ENCODE data around the gene FUT8.
"Not testable (repeated sequence)": the region's sequence is repeated elsewhere in the genome, so short reads cannot be mapped to it uniquely, and the experiment has no call there.

Gene FUT8

GRCh38 chr14:65456247-65456646, 43.7 kb downstream of the FUT8 start:
- Histone ChIP-seq H3K9me3 (ENCODE audit: control insufficient read depth, low read length) (no peaks in the 10 kb centered on the region), H3K36me3 (ENCODE audit: control insufficient read depth, insufficient read depth, low read length) (no peaks in the 10 kb centered on the region), H3K27ac (no peak overlapping the region), H3K4me3 (ENCODE audit: low read depth, low read length) (no peak overlapping the region), H3K9ac (no peak overlapping the region), H2AFZ (no peak overlapping the region), H3K4me2 (ENCODE audit: low read length) (no peak overlapping the region), H3K4me1 (no peaks in the 10 kb centered on the region), H3K79me2 (peaks cover 4% of the 10 kb centered on the region), H3K27me3 (ENCODE audit: control insufficient read depth, insufficient read depth, low read length) (no peaks in the 10 kb centered on the region)
- TF ChIP-seq CTCF (IDR thresholded peaks at IDR 0.05) = no peak

- TF ChIP-seq CTCF (IDR thresholded peaks at IDR 0.05) = no peak
- Histone ChIP-seq H3K4me1 (no peaks in the 10 kb centered on the region), H3K9ac (no peak overlapping the region), H3K4me2 (ENCODE audit: low read length) (no peak overlapping the region), H3K9me3 (ENCODE audit: control insufficient read depth, low read length) (no peaks in the 10 kb centered on the region), H2AFZ (no peak overlapping the region), H3K4me3 (ENCODE audit: low read depth, low read length) (no peak overlapping the region), H3K36me3 (ENCODE audit: control insufficient read depth, insufficient read depth, low read length) (no peaks in the 10 kb centered on the region), H3K27me3 (ENCODE audit: control insufficient read depth, insufficient read depth, low read length) (no peaks in the 10 kb centered on the region), H3K79me2 (no peaks in the 10 kb centered on the region), H3K27ac (no peak overlapping the region)
These were observed 49.2 kb downstream of the FUT8 start for GRCh38 chr14:65461730-65462129.

- Histone ChIP-seq H3K4me3 (ENCODE audit: low read depth, low read length) (no peak overlapping the region), H3K9me3 (ENCODE audit: control insufficient read depth, low read length) (no peaks in the 10 kb centered on the region), H3K79me2 (peaks cover 3% of the 10 kb centered on the region), H3K4me2 (ENCODE audit: low read length) (no peak overlapping the region), H2AFZ (no peak overlapping the region), H3K36me3 (ENCODE audit: control insufficient read depth, insufficient read depth, low read length) (no peaks in the 10 kb centered on the region), H3K9ac (no peak overlapping the region), H3K27me3 (ENCODE audit: control insufficient read depth, insufficient read depth, low read length) (no peaks in the 10 kb centered on the region), H3K4me1 (no peaks in the 10 kb centered on the region), H3K27ac (no peak overlapping the region)
- no peak for TF ChIP-seq CTCF (IDR thresholded peaks at IDR 0.05)
These were observed 49.9 kb downstream of the FUT8 start for GRCh38 chr14:65462411-65462810.

GRCh38 chr14:65465584-65465983, 53.1 kb downstream of the FUT8 start:
- Histone ChIP-seq H3K9ac (no peak overlapping the region), H3K27me3 (ENCODE audit: control insufficient read depth, insufficient read depth, low read length) (no peaks in the 10 kb centered on the region), H3K79me2 (peaks cover 10% of the 10 kb centered on the region), H3K27ac (no peak overlapping the region), H3K36me3 (ENCODE audit: control insufficient read depth, insufficient read depth, low read length) (no peaks in the 10 kb centered on the region), H3K4me3 (ENCODE audit: low read depth, low read length) (no peak overlapping the region), H2AFZ (no peak overlapping the region), H3K4me1 (no peaks in the 10 kb centered on the region), H3K9me3 (ENCODE audit: control insufficient read depth, low read length) (no peaks in the 10 kb centered on the region), H3K4me2 (ENCODE audit: low read length) (no peak overlapping the region)
- TF ChIP-seq CTCF (IDR thresholded peaks at IDR 0.05) = no peak

- H3K27me3 ChIP-seq (ENCODE audit: control insufficient read depth, insufficient read depth, low read length); H3K4me3 ChIP-seq (ENCODE audit: low read depth, low read length); H3K4me2 ChIP-seq (ENCODE audit: low read length); H3K9ac ChIP-seq; H2AFZ ChIP-seq; H3K27ac ChIP-seq; H3K9me3 ChIP-seq (ENCODE audit: control insufficient read depth, low read length); H3K4me1 ChIP-seq; H3K36me3 ChIP-seq (ENCODE audit: control insufficient read depth, insufficient read depth, low read length): not testable (repeated sequence)
- H3K79me2 ChIP-seq = peaks cover 10% of the 10 kb centered on the region
These were observed 55.4 kb downstream of the FUT8 start for GRCh38 chr14:65467926-65468325.
